ENCODE data around the gene CACFD1. TPM values are rescaled to one million over a fixed set of nuclear protein-coding genes. Genes with fewer than 3 reads are reported as not detected.

CACFD1 gene
- total RNA-seq, 1 experiment from 2014 or later, result 6.9 TPM

GRCh38 chr9:133460405-133461175 is 812 bp downstream of the CACFD1 start:
- TSS peak; percentile 62 for BruUV-seq (replicated peaks)

More at GRCh38 chr9:133460405-133461175, 812 bp downstream of the CACFD1 start:
- Histone ChIP-seq H3K79me2 (ENCODE audit: insufficient read depth, low read length) (no peaks in the 10 kb centered on the region), H3K4me1 (ENCODE audit: control insufficient read depth in 1 of 2, insufficient read depth in 2 of 2, low read length in 2 of 2) (peaks cover 16 to 17% of the 10 kb centered on the region in 2 experiments), H2AFZ (ENCODE audit: low read depth, low read length, poor library complexity, severe bottlenecking) (no peak overlapping the region), H3K9me2 (ENCODE audit: insufficient read depth) (no peaks in the 10 kb centered on the region), H3K4me3 (replicated peaks in 1 of 2; ENCODE audit: low read depth in 1 of 2, low read length in 2 of 2) (peak overlapping the region; percentile 64 to 67), H4K20me1 (ENCODE audit: insufficient read depth) (no peaks in the 10 kb centered on the region), H3K9ac (ENCODE audit: low read length) (peak overlapping the region; percentile 76), H3K9me3 (ENCODE audit: control insufficient read depth in 1 of 2, insufficient read depth in 1 of 2, low read depth in 1 of 2, low read length in 2 of 2) (no peaks in the 10 kb centered on the region), H3K27ac (ENCODE audit: low read depth, low read length) (peak overlapping the region; percentile 97; the same call in 1 of the 2 replicates), H3K27me3 (ENCODE audit: insufficient read depth, low read length) (no peaks in the 10 kb centered on the region), H3K36me3 (ENCODE audit: control insufficient read depth in 1 of 2, insufficient read depth in 2 of 2, low read length in 2 of 2) (no peaks in the 10 kb centered on the region), H3K4me2 (ENCODE audit: low read length) (peak overlapping the region; percentile 81)
- ChIA-PET CTCF (interaction anchor here (0.7 to 1.1 kb wide), 2 partner anchors 20 to 39 kb away, joined by 3 read pairs; no protein-coding TSS in a partner anchor), POLR2A (interaction anchor here (0.6 to 1.5 kb wide), 6 partner anchors 18 to 222 kb away, joined by 3 to 4 read pairs (median 3); partner anchors contain the start of genes MED22 and RPL7A), RAD21 (ENCODE audit: low non-redundant PET in 1 of 2, low total read pairs in 2 of 2, uncharacterized antibody in 2 of 2, unreplicated experiment in 2 of 2) (no interaction called here)
- intact Hi-C loops (cut with micrococcal nuclease), result loop anchor here (5.0 kb wide), 1 partner anchor 43 kb away; the partner anchor contains the start of gene REXO4
- ATAC-seq (no peak), DNase-seq (ENCODE audit: low read depth, low spot score) (no peak)
- TF ChIP-seq CBX3 (IDR thresholded peaks at IDR 0.05; ENCODE audit: low read depth), result no peak
- no peak for TF ChIP-seq SP1 (IDR thresholded peaks at IDR 0.05; ENCODE audit: low read depth)
- TF ChIP-seq CTCF (IDR thresholded peaks at IDR 0.05 in 2 of 3, conservative IDR thresholded peaks at IDR 0.05 in 1 of 3; ENCODE audit: borderline replicate concordance in 1 of 3, insufficient read depth in 1 of 3, low read depth in 2 of 3, low read length in 2 of 3), result no peak
- no peak for TF ChIP-seq ZFX (IDR thresholded peaks at IDR 0.05)
- TF ChIP-seq JUND (IDR thresholded peaks at IDR 0.05), result no peak
- no peak for TF ChIP-seq ELF1 (IDR thresholded peaks at IDR 0.05; ENCODE audit: borderline replicate concordance, low read depth)
- no peak for TF ChIP-seq YY1 (IDR thresholded peaks at IDR 0.05; ENCODE audit: extremely low read depth, insufficient replicate concordance, low read depth, low read length)
- TF ChIP-seq TCF7L2 (IDR thresholded peaks at IDR 0.05; ENCODE audit: borderline replicate concordance, extremely low read depth, insufficient read depth, insufficient read length), result no peak
- no peak for TF ChIP-seq ZNF274 (IDR thresholded peaks at IDR 0.05; ENCODE audit: low read depth, low read length)
- no peak for TF ChIP-seq MAX (IDR thresholded peaks at IDR 0.05)
- no peak for TF ChIP-seq ZBTB33 (IDR thresholded peaks at IDR 0.05; ENCODE audit: extremely low read depth, insufficient replicate concordance, low read length)
- TF ChIP-seq POLR2A (IDR thresholded peaks at IDR 0.05; ENCODE audit: borderline replicate concordance, extremely low read depth, insufficient read depth, insufficient read length), result no peak
- no peak for TF ChIP-seq RAD21 (IDR thresholded peaks at IDR 0.05; ENCODE audit: low read depth)
- TF ChIP-seq SIN3A (IDR thresholded peaks at IDR 0.05; ENCODE audit: low read depth), result no peak
- TF ChIP-seq SRF (IDR thresholded peaks at IDR 0.05; ENCODE audit: low read depth), result no peak
- no peak for TF ChIP-seq CEBPB (IDR thresholded peaks at IDR 0.05; ENCODE audit: low read depth)
